Activated CD4-positive, alpha-beta memory T cell treated with anti-CD3 and anti-CD28 coated beads, Interleukin-2, amount 10 ng/mL, durations not matched to agents 7 days and 5 days (primary cell): ENCODE data around the gene WDR70. TPM values are rescaled to one million over a fixed set of nuclear protein-coding genes. Genes with fewer than 3 reads are reported as not detected.

ENCODE experiments used
- CTCF ChIA-PET: fragments of 350-600 bp; sonication (Branson Sonifier 250); formaldehyde crosslinking; loops from one replicate; lab custom pipeline; 2021; ENCODE audit warnings: antibody characterized with exemption, inconsistent platforms; lab: Charles Lee
- POLR2A ChIA-PET: fragments of 350-600 bp; sonication (Branson Sonifier 250); formaldehyde crosslinking; loops from one replicate; lab custom pipeline; 2021; ENCODE audit warnings: antibody characterized with exemption; lab: Charles Lee
- DNase-seq: peaks from one replicate; pipeline ENCODE4 v3.0.0-alpha.2; 2020
- H3K27ac Mint-ChIP-seq: one replicate; pipeline ENCODE4 v1.8.0; 2021; ENCODE audit warnings: mild to moderate bottlenecking, mixed read lengths
- H3K27me3 Mint-ChIP-seq: one replicate; pipeline ENCODE4 v1.8.0; 2021; ENCODE audit warnings: mixed read lengths
- H3K36me3 Mint-ChIP-seq: one replicate; pipeline ENCODE4 v1.8.0; 2021; ENCODE audit warnings: low read depth, mixed read lengths
- H3K4me1 Mint-ChIP-seq: one replicate; pipeline ENCODE4 v1.8.0; 2021; ENCODE audit warnings: mixed read lengths
- H3K4me3 Mint-ChIP-seq: one replicate; pipeline ENCODE4 v1.8.0; 2021; ENCODE audit warnings: mild to moderate bottlenecking, mixed read lengths
- H3K9me3 Mint-ChIP-seq: one replicate; pipeline ENCODE4 v1.8.0; 2021; ENCODE audit warnings: mixed read lengths
- total RNA-seq, 2 experiments: library from RNA; stranded (reverse); gene quantifications; one replicate each; pipeline ENCODE4 v1.2.3, GENCODE V29; 2021

Gene WDR70
- total RNA-seq, 2 experiments from 2014 or later: 25.7 to 26.9 TPM

DNA sequence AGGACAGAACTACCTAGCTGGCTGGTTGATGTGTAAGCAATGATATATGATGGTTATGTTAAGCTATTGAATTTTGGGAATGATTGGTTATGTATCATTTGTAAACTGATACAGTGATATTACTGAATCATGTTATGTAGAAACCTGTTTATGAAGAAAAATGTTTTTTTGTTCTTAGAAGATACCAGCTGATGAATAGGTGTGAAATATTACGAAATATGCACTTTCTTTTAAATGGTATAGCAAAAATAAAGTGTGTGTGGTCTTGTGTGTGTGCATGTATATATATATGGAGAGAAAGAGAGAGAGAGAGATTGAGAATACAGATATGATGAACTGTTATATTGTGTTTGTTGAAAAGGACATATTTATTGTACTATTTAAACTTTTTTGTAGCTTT is 164.1 kb downstream of the WDR70 start:
- Mint-ChIP-seq H3K36me3 (peaks cover 4% of the 10 kb centered on the region), H3K4me1 (no peaks in the 10 kb centered on the region), H3K27me3 (no peaks in the 10 kb centered on the region), H3K9me3 (no peaks in the 10 kb centered on the region), H3K27ac (no peak overlapping the region), H3K4me3 (no peak overlapping the region)
- ChIA-PET CTCF (no interaction called here), POLR2A (no interaction called here)
- DNase-seq: no peak

GRCh38 chr5:37549411-37549810 is 170.3 kb downstream of the WDR70 start:
- H3K27ac Mint-ChIP-seq: no peak overlapping the region
- POLR2A ChIA-PET: no interaction called here

GRCh38 chr5:37552161-37552560 is 173.0 kb downstream of the WDR70 start:
- ChIA-PET CTCF (interaction anchor here (0.6 to 1.4 kb wide), 3 partner anchors 9 to 813 kb away, joined by 4 read pairs; no protein-coding TSS in a partner anchor), POLR2A (no interaction called here)
- no peaks in the 10 kb centered on the region for H3K27me3 Mint-ChIP-seq

More at GRCh38 chr5:37549411-37549810, 170.3 kb downstream of the WDR70 start:
- H3K27me3 Mint-ChIP-seq: no peaks in the 10 kb centered on the region
- peaks cover 2% of the 10 kb centered on the region for H3K36me3 Mint-ChIP-seq
- no peak overlapping the region for H3K4me3 Mint-ChIP-seq
- CTCF ChIA-PET: no interaction called here
- no peak for DNase-seq
- peaks cover 2% of the 10 kb centered on the region for H3K4me1 Mint-ChIP-seq
- no peaks in the 10 kb centered on the region for H3K9me3 Mint-ChIP-seq

DNA sequence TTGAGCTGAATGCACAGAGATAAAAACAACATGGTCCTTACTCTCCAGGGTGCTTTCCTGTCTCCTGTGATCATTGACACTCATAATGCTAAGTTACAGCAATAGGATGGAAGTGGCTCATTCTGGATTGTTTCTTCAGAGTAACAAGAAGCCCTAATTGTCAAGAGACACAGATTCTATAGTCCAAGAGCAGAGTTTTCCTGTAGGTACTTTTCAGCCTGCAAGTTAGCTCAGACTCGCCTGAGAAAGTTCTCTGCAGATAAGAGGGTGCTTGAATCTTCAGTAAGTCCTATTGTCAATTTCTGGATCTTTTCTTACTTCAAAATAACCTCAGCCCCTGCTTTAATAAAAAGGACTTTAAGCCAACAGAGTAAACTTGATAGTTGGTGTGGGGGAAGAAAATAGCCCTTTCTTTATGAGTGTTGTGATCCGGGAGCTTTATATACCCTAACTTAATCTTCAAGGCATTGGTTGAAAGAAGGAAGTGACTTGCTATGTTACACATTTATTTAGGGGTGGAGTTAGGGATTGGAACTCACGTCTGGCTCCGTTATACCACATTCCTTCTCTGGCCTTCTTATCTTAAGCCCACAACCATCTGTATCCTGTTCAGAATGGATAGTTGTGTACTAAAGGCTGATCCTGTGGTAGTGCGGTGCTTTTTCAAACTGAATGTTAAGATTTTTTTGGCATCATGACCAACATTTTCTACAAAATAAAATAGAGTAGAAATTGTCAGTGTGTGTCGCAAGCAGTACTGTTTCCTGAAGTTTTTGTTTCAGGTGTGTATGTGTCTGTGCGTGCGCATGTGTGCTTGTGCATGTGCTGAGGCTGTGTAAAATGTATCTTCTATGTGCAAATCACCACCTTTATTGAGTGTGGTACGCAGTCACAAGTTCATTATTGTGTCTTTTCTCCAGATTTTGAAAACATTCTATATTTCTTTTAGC is 173.9 kb downstream of the WDR70 start:
- no peak for DNase-seq
- no peaks in the 10 kb centered on the region for H3K9me3 Mint-ChIP-seq

More at GRCh38 chr5:37552161-37552560, 173.0 kb downstream of the WDR70 start:
- DNase-seq: no peak
- Mint-ChIP-seq H3K36me3 (peaks cover 2% of the 10 kb centered on the region), H3K4me3 (no peak overlapping the region), H3K4me1 (peaks cover 2% of the 10 kb centered on the region), H3K9me3 (no peaks in the 10 kb centered on the region), H3K27ac (no peak overlapping the region)

DNA sequence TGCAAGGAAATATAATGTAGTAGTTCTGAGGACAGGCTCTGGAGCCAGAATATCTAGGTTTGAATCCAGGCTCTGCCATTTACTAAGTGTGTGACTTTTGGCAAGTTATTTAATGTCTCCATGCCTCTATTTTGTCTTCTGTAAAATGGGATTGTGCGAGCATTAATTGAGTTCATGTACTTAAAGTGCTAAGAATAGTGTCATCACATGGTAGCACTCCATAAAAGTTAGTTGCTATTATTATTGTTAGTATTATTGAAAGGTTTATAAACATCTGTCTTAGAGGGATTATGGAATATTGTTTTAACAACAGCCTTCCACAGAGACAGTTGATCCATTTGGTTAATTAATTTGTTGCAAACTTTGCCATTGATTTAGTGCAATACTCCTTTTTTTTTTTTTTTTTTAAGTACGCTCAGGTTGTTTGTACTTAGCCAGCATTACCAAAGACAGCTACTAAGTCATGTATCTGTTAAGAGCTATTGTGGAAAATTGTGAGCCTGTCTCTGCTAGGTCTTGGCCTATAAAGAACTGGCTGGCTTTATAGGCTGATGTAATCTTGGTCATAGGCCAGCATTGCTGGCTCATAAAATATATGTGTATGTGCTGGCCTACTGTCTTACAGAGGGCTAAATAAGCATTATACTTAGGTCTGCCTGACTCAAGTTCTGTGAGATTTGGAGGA is 174.7 kb downstream of the WDR70 start:
- H3K4me3 Mint-ChIP-seq: no peak overlapping the region
- DNase-seq: no peak
- POLR2A ChIA-PET: no interaction called here
- CTCF ChIA-PET: interaction anchor here (1.5 to 2.1 kb wide), 2 partner anchors 9 to 141 kb away, joined by 4 to 5 read pairs; no protein-coding TSS in a partner anchor
- H3K27ac Mint-ChIP-seq: no peak overlapping the region
- peaks cover 2% of the 10 kb centered on the region for H3K4me1 Mint-ChIP-seq
- H3K36me3 Mint-ChIP-seq: peaks cover 2% of the 10 kb centered on the region
- no peaks in the 10 kb centered on the region for H3K27me3 Mint-ChIP-seq
- H3K9me3 Mint-ChIP-seq: no peaks in the 10 kb centered on the region

More for the DNA sequence above, 173.9 kb downstream of the WDR70 start:
- no peak overlapping the region for H3K27ac Mint-ChIP-seq
- CTCF ChIA-PET: interaction anchor here (0.6 to 2.1 kb wide), 3 partner anchors 9 to 814 kb away, joined by 4 read pairs; no protein-coding TSS in a partner anchor
- POLR2A ChIA-PET: no interaction called here
- peaks cover 2% of the 10 kb centered on the region for H3K36me3 Mint-ChIP-seq
- no peaks in the 10 kb centered on the region for H3K27me3 Mint-ChIP-seq
- H3K4me3 Mint-ChIP-seq: no peak overlapping the region
- H3K4me1 Mint-ChIP-seq: peaks cover 2% of the 10 kb centered on the region

DNA sequence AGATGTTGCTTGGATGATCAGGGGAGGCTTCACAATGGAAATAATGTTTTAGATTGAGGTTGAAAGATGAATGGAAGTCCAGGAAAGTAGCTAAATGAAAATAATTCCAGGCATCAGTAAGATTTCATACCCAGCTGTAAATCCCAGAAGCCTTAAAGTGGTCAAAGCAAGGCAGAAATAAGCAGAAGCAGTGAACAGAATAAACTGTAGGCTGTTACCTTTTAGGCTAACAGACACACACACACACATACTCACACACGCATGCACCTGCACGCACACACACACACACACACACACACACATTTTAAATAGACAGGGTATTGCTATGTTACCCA is 175.3 kb downstream of the WDR70 start:
- H3K27ac Mint-ChIP-seq: no peak overlapping the region
- ChIA-PET POLR2A (no interaction called here), CTCF (interaction anchor here (0.6 to 2.1 kb wide), 4 partner anchors 10 to 1550 kb away, joined by 3 to 5 read pairs (median 4); no protein-coding TSS in a partner anchor)
- no peak overlapping the region for H3K4me3 Mint-ChIP-seq
- no peaks in the 10 kb centered on the region for H3K9me3 Mint-ChIP-seq
- H3K4me1 Mint-ChIP-seq: peaks cover 2% of the 10 kb centered on the region
- peaks cover 2% of the 10 kb centered on the region for H3K36me3 Mint-ChIP-seq
- no peaks in the 10 kb centered on the region for H3K27me3 Mint-ChIP-seq
- no peak for DNase-seq

DNA sequence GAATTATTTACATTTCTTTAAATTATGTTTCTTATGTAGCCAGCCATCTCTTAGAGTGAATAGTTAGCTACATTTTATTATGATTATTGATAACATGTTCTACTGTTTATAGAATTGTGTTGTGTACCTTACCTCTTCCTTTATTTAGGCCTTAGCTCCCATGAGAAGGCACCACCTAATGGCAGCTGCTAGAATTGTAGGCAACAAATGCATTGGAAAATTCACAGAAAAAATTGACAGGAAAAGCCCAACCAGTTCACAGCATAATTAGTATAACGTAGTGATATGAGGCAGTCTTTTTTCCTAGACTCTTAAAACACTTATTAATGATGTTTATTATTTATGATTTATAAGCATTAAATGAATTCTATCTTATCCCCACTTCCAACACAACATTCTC is 175.8 kb downstream of the WDR70 start:
- peaks cover 2% of the 10 kb centered on the region for H3K36me3 Mint-ChIP-seq
- CTCF ChIA-PET: interaction anchor here (0.6 to 2.1 kb wide), 4 partner anchors 10 to 1550 kb away, joined by 3 to 5 read pairs (median 4); no protein-coding TSS in a partner anchor
- H3K27me3 Mint-ChIP-seq: no peaks in the 10 kb centered on the region
- POLR2A ChIA-PET: no interaction called here
- H3K9me3 Mint-ChIP-seq: no peaks in the 10 kb centered on the region
- no peak overlapping the region for H3K4me3 Mint-ChIP-seq
- no peak for DNase-seq
- H3K4me1 Mint-ChIP-seq: peaks cover 2% of the 10 kb centered on the region
- H3K27ac Mint-ChIP-seq: no peak overlapping the region

DNA sequence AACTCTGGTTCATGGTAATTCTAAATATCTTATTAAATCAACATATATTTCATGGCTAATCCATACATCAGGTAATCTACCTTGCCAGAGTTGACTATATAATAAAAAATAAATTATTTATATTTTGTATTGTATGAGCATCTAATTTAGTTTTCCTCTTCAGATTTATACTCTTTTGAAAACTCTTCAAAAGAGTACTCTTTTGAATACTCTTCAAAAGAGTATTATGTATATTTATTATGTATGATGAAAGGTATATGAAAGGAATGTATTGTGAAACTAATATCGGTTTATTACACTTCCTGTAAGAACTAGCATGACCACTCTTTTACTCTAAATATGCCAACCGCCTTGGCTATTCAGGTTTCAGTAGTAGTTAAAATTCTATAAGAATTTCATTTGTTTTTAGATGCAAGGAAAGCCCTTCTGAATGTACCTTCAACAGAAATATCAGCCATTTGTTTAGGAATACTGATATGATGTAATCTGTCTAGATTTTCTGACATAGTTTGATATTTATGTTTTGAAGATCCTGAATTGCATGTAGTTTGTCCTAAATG is 178.7 kb downstream of the WDR70 start:
- ChIA-PET CTCF (no interaction called here), POLR2A (no interaction called here)
- H3K36me3 Mint-ChIP-seq: no peaks in the 10 kb centered on the region
- H3K27me3 Mint-ChIP-seq: no peaks in the 10 kb centered on the region
- H3K4me3 Mint-ChIP-seq: no peak overlapping the region
- no peaks in the 10 kb centered on the region for H3K9me3 Mint-ChIP-seq
- no peaks in the 10 kb centered on the region for H3K4me1 Mint-ChIP-seq
- DNase-seq: no peak
- no peak overlapping the region for H3K27ac Mint-ChIP-seq

GRCh38 chr5:37565062-37565670 is 186.0 kb downstream of the WDR70 start:
- no peaks in the 10 kb centered on the region for H3K27me3 Mint-ChIP-seq
- no peak for DNase-seq
- POLR2A ChIA-PET: no interaction called here
- no peaks in the 10 kb centered on the region for H3K9me3 Mint-ChIP-seq
- no peak overlapping the region for H3K4me3 Mint-ChIP-seq
- CTCF ChIA-PET: no interaction called here
- no peaks in the 10 kb centered on the region for H3K4me1 Mint-ChIP-seq
- peaks cover 3% of the 10 kb centered on the region for H3K36me3 Mint-ChIP-seq
- H3K27ac Mint-ChIP-seq: no peak overlapping the region

GRCh38 chr5:37567566-37567965 is 188.4 kb downstream of the WDR70 start:
- H3K27me3 Mint-ChIP-seq: no peaks in the 10 kb centered on the region
- H3K4me1 Mint-ChIP-seq: no peaks in the 10 kb centered on the region
- CTCF ChIA-PET: interaction anchor here (0.7 kb wide), 1 partner anchor 22 kb away, joined by 3 read pairs; no protein-coding TSS in a partner anchor
- H3K4me3 Mint-ChIP-seq: no peak overlapping the region
- H3K9me3 Mint-ChIP-seq: no peaks in the 10 kb centered on the region
- POLR2A ChIA-PET: no interaction called here
- peaks cover 3% of the 10 kb centered on the region for H3K36me3 Mint-ChIP-seq
- no peak overlapping the region for H3K27ac Mint-ChIP-seq
- no peak for DNase-seq

GRCh38 chr5:37568018-37568753 is 189.1 kb downstream of the WDR70 start:
- DNase-seq: no peak
- Mint-ChIP-seq H3K27me3 (no peaks in the 10 kb centered on the region), H3K4me3 (no peak overlapping the region), H3K4me1 (no peaks in the 10 kb centered on the region), H3K27ac (no peak overlapping the region), H3K36me3 (peaks cover 3% of the 10 kb centered on the region), H3K9me3 (no peaks in the 10 kb centered on the region)
- ChIA-PET CTCF (no interaction called here), POLR2A (no interaction called here)

DNA sequence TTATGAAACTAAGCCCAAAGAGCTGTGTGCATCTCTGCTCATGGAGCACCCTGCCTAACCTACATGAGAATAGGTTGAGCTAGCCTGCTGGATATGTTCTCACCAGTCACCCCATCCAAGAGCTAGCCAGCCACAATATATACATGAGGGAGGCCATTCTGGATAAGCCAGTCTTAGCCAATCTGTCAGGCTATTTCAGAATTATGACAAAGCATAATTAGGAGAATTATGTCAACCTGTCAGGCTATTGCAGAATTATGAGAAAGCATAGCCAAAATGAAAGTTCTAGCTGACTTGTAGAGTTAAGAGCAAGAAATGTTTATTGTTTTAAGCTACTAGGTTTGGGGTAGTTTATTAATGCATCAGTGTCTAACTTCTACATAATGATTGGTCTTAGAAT is 189.8 kb downstream of the WDR70 start:
- CTCF ChIA-PET: no interaction called here
- Mint-ChIP-seq H3K9me3 (no peaks in the 10 kb centered on the region), H3K27me3 (no peaks in the 10 kb centered on the region), H3K27ac (no peak overlapping the region), H3K4me3 (no peak overlapping the region), H3K36me3 (peaks cover 6% of the 10 kb centered on the region), H3K4me1 (no peaks in the 10 kb centered on the region)
- POLR2A ChIA-PET: no interaction called here
- DNase-seq: no peak
